Liver (tissue), 9 donors: Measurements from ENCODE around the gene EOGT. TPM values are rescaled to one million over a fixed set of nuclear protein-coding genes. Genes with fewer than 3 reads are reported as not detected.

Experiments
- DNase-seq: peaks from one replicate; pipeline ENCODE4 v3.0.0-alpha.2; 2017; ENCODE audit warnings: low spot score
- H3K27ac ChIP-seq, 2 donors: one replicate each; pipeline ENCODE4 v1.7.0; 2013; ENCODE audit warnings: inconsistent platforms in 2 of 2, low read length in 2 of 2, control low read depth in 1 of 2, low read depth in 1 of 2, mild to moderate bottlenecking in 1 of 2
- H3K27me3 ChIP-seq, 4 donors: one replicate each; pipeline versions ENCODE4 v1.6.1 to v1.7.0; 2013; ENCODE audit warnings: low read length in 3 of 4, inconsistent platforms in 1 of 4, mild to moderate bottlenecking in 1 of 4, moderate library complexity in 1 of 4; ENCODE audit not compliant: control insufficient read depth in 4 of 4, insufficient read depth in 4 of 4
- H3K36me3 ChIP-seq, 4 donors: one replicate each; pipeline versions ENCODE4 v1.6.1 to v1.7.0; 2013; ENCODE audit warnings: low read length in 3 of 4, mild to moderate bottlenecking in 3 of 4, low read depth in 1 of 4, moderate library complexity in 1 of 4; ENCODE audit not compliant: control insufficient read depth in 4 of 4, insufficient read depth in 3 of 4
- H3K4me1 ChIP-seq, 4 donors: one replicate each; pipeline versions ENCODE4 v1.6.1 to v1.7.0; 2013; ENCODE audit warnings: low read length in 3 of 4, mild to moderate bottlenecking in 3 of 4, moderate library complexity in 1 of 4; ENCODE audit not compliant: control insufficient read depth in 4 of 4, insufficient read depth in 4 of 4
- H3K4me3 ChIP-seq, 3 donors: one replicate each; pipeline versions ENCODE4 v1.6.1 to v1.7.0; 2013; ENCODE audit warnings: low read length in 3 of 3, control low read depth in 1 of 3, low read depth in 1 of 3, mild to moderate bottlenecking in 1 of 3
- H3K9ac ChIP-seq, 2 donors: one replicate each; pipeline ENCODE4 v1.7.0; 2013; ENCODE audit warnings: low read length in 2 of 2, mild to moderate bottlenecking in 2 of 2, moderate library complexity in 2 of 2, control low read depth in 1 of 2, low read depth in 1 of 2
- H3K9me3 ChIP-seq, 4 donors: one replicate each; pipeline versions ENCODE4 v1.6.1 to v1.7.0; 2013; ENCODE audit warnings: low read length in 3 of 4; ENCODE audit not compliant: control insufficient read depth in 4 of 4
- CTCF ChIP-seq: fragments of 150-350 bp; IDR thresholded peaks from 2 replicates; pipeline ENCODE4 v1.5.1; 2017; ENCODE audit warnings: improper control_type of control experiment, low read depth, low read length; ENCODE audit not compliant: missing input control
- EGR1 ChIP-seq, 2 donors: IDR thresholded peaks; 2 replicates each; pipeline ENCODE4 v1.6.1; 2016 to 2018; ENCODE audit warnings: antibody characterized with exemption in 2 of 2, low read depth in 2 of 2
- FOXA1 ChIP-seq: IDR thresholded peaks from 2 replicates; pipeline ENCODE4 v1.6.1; 2016; ENCODE audit warnings: antibody characterized with exemption
- FOXA2 ChIP-seq: IDR thresholded peaks from 2 replicates; pipeline ENCODE4 v1.6.1; 2016; ENCODE audit warnings: antibody characterized with exemption
- GABPA ChIP-seq, 2 donors: IDR thresholded peaks in 1 of 2; conservative IDR thresholded peaks in 1 of 2; 2 replicates each; pipeline ENCODE4 v1.6.1; 2016; ENCODE audit warnings: antibody characterized with exemption in 2 of 2, mild to moderate bottlenecking in 1 of 2, moderate library complexity in 1 of 2
- HNF4A ChIP-seq, 2 donors: conservative IDR thresholded peaks; 2 replicates each; pipeline ENCODE4 v1.6.1; 2016; ENCODE audit warnings: antibody characterized with exemption in 2 of 2, mild to moderate bottlenecking in 2 of 2
- HNF4G ChIP-seq: IDR thresholded peaks from 2 replicates; pipeline ENCODE4 v1.6.1; 2016; ENCODE audit warnings: antibody characterized with exemption
- JUND ChIP-seq, 2 donors: IDR thresholded peaks; 2 replicates each; pipeline ENCODE4 v1.6.1; 2016; ENCODE audit warnings: antibody characterized with exemption in 2 of 2
- MAX ChIP-seq: IDR thresholded peaks from 2 replicates; pipeline ENCODE4 v1.6.1; 2016; ENCODE audit warnings: antibody characterized with exemption
- NR2F2 ChIP-seq: IDR thresholded peaks from 2 replicates; pipeline ENCODE4 v1.6.1; 2016; ENCODE audit warnings: antibody characterized with exemption
- RAD21 ChIP-seq, 2 donors: IDR thresholded peaks; 2 replicates each; pipeline ENCODE4 v1.6.1; 2016; ENCODE audit warnings: antibody characterized with exemption in 2 of 2, mild to moderate bottlenecking in 2 of 2
- REST ChIP-seq: IDR thresholded peaks from 2 replicates; pipeline ENCODE4 v1.6.1; 2016; ENCODE audit warnings: antibody characterized with exemption, mild to moderate bottlenecking
- RXRA ChIP-seq, 2 donors: IDR thresholded peaks; 2 replicates each; pipeline ENCODE4 v1.6.1; 2017 to 2018; ENCODE audit warnings: antibody characterized with exemption in 2 of 2, mild to moderate bottlenecking in 1 of 2
- SP1 ChIP-seq: IDR thresholded peaks from 2 replicates; pipeline ENCODE4 v1.6.1; 2018; ENCODE audit warnings: antibody characterized with exemption, mild to moderate bottlenecking
- TAF1 ChIP-seq: conservative IDR thresholded peaks from 2 replicates; pipeline ENCODE4 v1.6.1; 2016; ENCODE audit warnings: antibody characterized with exemption, mild to moderate bottlenecking
- YY1 ChIP-seq: IDR thresholded peaks from 2 replicates; pipeline ENCODE4 v1.6.1; 2016; ENCODE audit warnings: antibody characterized with exemption, mild to moderate bottlenecking
- WGBS: extraction: QIAGEN DNeasy Blood & Tissue Kit; methylation state at CpG from one replicate; pipeline ENCODE4 v1.1.7; 2013; 5-methylcytosine and 5-hydroxymethylcytosine counted together
- polyA plus RNA-seq, 2 donors: library from polyadenylated mRNA; stranded (reverse) in 1 of 2; unstranded in 1 of 2; fragments of 200-250 nt in 1 of 2; fragments of >200 nt in 1 of 2; fragmentation: Nextera tagmentation in 1 of 2; extraction: Ambion mirVana in 1 of 2; gene quantifications; one replicate each; pipeline versions ENCODE4 v1.2.1 to v1.2.3, GENCODE V29; 2013 to 2015
- total RNA-seq, 2 donors: library from RNA; depleted of rRNA; stranded (reverse); fragments of >200 nt; gene quantifications; one replicate each; pipeline ENCODE4 v1.2.3, GENCODE V29; 2014
- TF ChIP-seq, protein P1 (sequence below): IDR thresholded peaks from 2 replicates; pipeline ENCODE4 v1.6.1; 2016; ENCODE audit warnings: antibody characterized with exemption
- TF ChIP-seq, protein P2 (sequence below): IDR thresholded peaks from 2 replicates; pipeline ENCODE4 v1.6.1; 2016; ENCODE audit warnings: antibody characterized with exemption
- donor health status: healthy.
- donor health status: healthy.
- donor health status: healthy.
- donor health status: healthy.
- donor health status: healthy.

EOGT gene
- total and polyA plus RNA-seq, 4 donors: 2.6 to 7.5 (median 5.1) TPM

DNA sequence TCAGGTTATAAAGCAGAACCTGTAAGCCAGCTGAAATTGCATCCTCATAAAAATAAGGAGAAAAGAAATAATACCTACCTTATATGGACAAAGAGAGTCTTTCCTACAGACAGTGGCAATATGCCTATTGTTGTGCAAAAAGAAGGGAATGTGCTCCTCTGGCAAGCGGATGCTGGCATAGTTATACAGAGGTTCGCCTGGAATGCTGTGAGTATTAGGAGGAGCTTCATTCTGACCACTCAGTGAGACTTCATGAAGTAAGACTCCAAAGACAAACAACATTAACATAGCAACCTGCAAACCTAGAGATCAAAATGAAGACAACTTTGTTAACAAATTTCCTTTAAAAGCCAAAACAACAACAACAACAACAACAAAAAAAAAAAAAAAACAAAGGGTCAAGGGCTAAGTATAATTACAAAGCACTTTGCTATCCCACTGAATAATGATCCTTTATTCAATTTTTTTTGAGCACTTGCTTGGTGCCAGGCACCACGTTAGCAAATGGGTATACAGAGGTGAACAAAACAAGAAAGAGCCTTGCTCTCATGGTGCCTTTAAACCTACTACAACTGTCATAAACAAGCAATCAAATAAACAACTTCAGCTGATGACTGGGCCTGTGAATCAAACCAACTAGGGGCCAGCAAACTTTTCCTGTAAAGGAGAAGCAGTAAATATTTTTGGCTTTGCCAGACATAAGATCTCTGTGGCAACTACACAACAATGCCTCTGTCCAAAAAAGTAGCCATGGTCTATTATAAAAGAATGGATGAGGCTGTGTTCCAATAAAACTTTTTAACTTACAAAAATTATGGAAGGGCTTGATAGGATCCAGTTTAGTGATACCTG, 3.7 kb downstream of the EOGT start:
- no peak for DNase-seq
- no peak overlapping the region for H3K4me3 ChIP-seq
- 91% methylated on average over 3 of the region's 3 CpGs for WGBS
- TF ChIP-seq YY1: no peak
- TF ChIP-seq HNF4A (conservative IDR thresholded peaks at IDR 0.05): no peak
- no peak for TF ChIP-seq FOXA2
- TF ChIP-seq, protein P1, sequence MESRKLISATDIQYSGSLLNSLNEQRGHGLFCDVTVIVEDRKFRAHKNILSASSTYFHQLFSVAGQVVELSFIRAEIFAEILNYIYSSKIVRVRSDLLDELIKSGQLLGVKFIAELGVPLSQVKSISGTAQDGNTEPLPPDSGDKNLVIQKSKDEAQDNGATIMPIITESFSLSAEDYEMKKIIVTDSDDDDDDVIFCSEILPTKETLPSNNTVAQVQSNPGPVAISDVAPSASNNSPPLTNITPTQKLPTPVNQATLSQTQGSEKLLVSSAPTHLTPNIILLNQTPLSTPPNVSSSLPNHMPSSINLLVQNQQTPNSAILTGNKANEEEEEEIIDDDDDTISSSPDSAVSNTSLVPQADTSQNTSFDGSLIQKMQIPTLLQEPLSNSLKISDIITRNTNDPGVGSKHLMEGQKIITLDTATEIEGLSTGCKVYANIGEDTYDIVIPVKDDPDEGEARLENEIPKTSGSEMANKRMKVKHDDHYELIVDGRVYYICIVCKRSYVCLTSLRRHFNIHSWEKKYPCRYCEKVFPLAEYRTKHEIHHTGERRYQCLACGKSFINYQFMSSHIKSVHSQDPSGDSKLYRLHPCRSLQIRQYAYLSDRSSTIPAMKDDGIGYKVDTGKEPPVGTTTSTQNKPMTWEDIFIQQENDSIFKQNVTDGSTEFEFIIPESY: no peak
- no peak for TF ChIP-seq MAX
- no peak for TF ChIP-seq EGR1 (IDR thresholded peaks at IDR 0.05; ENCODE audit: low read depth in 2 of 2)
- TF ChIP-seq, protein P2, sequence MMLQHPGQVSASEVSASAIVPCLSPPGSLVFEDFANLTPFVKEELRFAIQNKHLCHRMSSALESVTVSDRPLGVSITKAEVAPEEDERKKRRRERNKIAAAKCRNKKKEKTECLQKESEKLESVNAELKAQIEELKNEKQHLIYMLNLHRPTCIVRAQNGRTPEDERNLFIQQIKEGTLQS: no peak
- TF ChIP-seq HNF4G: no peak
- no peak for TF ChIP-seq FOXA1
- no peak for TF ChIP-seq RXRA (IDR thresholded peaks at IDR 0.05)
- no peak for TF ChIP-seq JUND (IDR thresholded peaks at IDR 0.05)
- no peak for TF ChIP-seq RAD21 (IDR thresholded peaks at IDR 0.05)
- no peak for TF ChIP-seq SP1
- TF ChIP-seq REST: no peak
- no peak for TF ChIP-seq CTCF
- no peak for TF ChIP-seq TAF1
- no peak for TF ChIP-seq GABPA (IDR thresholded peaks at IDR 0.05 in 1 of 2, conservative IDR thresholded peaks at IDR 0.05 in 1 of 2)
- no peak for TF ChIP-seq NR2F2
- H3K9me3 ChIP-seq: no peaks in the 10 kb centered on the region
- H3K36me3 ChIP-seq: peaks cover 0 to 10% (median 4%) of the 10 kb centered on the region in 4 donors
- no peak overlapping the region for H3K27ac ChIP-seq
- H3K27me3 ChIP-seq: no peaks in the 10 kb centered on the region
- H3K4me1 ChIP-seq: peaks cover 0 to 13% (median 3%) of the 10 kb centered on the region in 4 donors
- H3K9ac ChIP-seq: no peak overlapping the region
